GM21529 (cell line): Measurements from ENCODE around the gene FEN1.

Experiments
- ATAC-seq: cut with Tn5 transposase; IDR thresholded peaks from one replicate; pipeline ENCODE4 v1.9.1; 2021; ENCODE audit not compliant: unreplicated experiment

Gene FEN1

GRCh38 chr11:61774411-61774810 is 18.3 kb upstream of the FEN1 start:
- ATAC-seq = no peak

- no peak for ATAC-seq
Measured at GRCh38 chr11:61775106-61775505, 17.6 kb upstream of the FEN1 start.

- no peak for ATAC-seq
Measured at GRCh38 chr11:61775606-61776554, 16.8 kb upstream of the FEN1 start.

DNA sequence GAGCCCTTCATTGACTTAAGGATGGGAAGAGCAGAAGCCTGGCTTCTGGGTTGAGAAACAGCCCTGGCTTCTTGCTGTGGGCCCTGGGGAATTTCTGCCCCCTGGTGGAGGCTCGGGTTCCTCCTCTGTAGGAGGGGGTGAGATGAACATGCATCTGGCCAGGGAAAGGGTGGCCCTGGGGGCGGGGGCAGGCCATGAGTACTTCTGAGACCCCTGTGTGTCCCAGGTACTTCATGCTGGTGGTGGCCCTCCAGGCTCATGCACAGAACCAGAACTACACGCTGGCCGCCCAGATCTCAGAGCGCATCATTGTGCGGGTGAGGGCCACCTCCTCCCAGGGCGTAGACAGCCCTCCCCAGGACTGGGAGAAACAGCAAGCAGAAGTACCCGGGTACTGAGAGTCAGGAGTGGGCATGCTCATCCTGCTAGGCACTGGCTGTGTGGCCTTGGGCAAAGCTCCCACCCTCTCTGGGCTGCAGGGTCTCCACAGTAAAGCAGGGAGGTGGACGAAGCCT is 16.1 kb upstream of the FEN1 start:
- ATAC-seq = peak; percentile 49

GRCh38 chr11:61777234-61778090 is 15.2 kb upstream of the FEN1 start:
- ATAC-seq = no peak

- ATAC-seq = no peak
Measured at GRCh38 chr11:61778357-61778886, 14.3 kb upstream of the FEN1 start.

- ATAC-seq = no peak
Measured at GRCh38 chr11:61778920-61779650, 13.6 kb upstream of the FEN1 start.

DNA sequence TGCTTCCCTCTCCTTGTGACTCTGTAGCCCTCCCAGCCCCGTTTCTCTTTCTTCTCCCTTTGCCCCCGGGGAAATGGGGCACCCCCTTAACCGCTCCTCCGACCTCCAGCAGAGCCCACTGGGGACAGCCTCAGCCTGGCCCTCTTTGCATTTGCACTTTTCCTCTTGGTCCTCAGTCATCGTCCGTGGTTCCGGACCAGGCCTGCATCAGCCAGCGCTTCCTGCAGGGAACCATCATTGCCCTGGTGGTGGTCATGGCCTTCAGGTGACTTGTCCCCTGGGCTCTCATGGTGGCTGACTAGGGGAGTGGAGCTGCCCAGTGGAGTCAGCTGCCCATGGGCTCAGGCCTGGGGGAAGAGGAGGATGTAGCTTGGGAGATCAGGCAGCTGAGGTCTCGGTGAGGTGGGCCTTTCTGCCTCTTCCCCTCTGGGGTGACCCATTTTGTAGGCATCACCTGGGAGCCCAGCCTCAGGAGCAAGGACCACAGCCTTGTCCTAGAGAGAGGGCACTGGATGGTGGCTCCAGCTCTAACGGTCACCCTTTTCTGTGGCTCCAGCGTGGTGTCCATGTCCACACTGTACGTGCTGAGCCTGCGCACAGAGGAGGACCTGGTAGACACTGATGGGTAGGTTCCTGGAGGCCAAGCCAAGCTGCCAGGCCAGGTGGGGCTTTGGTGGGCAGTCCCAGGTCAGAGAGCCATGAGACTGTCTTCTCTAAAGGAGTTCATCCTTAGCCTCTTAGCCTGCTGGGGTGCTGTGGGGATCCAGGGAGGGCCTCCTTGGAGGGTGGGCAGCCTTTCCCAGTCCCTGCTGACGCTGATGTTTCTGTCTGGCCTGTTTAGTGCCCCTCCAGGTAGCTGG is 12.8 kb upstream of the FEN1 start:
- no peak for ATAC-seq

GRCh38 chr11:61780581-61781162 is 12.0 kb upstream of the FEN1 start:
- ATAC-seq = no peak

- ATAC-seq = no peak
Measured at GRCh38 chr11:61781585-61781984, 11.1 kb upstream of the FEN1 start.

GRCh38 chr11:61782299-61782698 is 10.4 kb upstream of the FEN1 start:
- ATAC-seq = no peak

GRCh38 chr11:61782841-61783240 is 9.9 kb upstream of the FEN1 start:
- ATAC-seq = no peak

GRCh38 chr11:61783717-61784505 is 8.8 kb upstream of the FEN1 start:
- ATAC-seq = no peak

GRCh38 chr11:61784506-61784805 is 8.3 kb upstream of the FEN1 start:
- no peak for ATAC-seq

DNA sequence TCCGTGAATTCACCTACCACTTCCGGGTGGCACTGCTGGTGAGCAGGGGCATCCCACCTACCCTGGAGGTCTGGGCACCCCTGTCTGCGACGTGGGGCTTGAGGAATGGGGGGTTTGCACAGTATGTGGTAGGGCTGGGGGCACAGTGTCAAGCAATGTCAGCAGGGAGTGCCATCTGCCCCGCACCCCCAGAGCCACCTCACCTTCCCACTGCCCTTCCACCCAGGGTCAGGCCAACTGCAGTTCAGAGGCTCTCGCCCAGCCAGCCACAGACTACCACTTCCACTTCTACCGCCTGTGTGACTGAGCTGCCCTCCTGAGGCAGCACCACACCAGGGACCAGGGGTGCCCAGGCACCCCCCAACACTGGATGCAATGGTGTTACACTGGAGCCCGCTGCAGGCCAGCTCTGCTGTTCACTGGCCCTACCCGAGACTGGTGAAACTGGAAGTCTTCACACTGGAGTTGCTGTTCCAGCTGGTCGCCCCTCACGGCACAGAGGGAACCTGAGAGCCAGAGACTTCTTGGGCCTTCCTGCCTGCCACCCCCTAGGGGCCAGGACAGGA is 6.8 kb upstream of the FEN1 start:
- ATAC-seq = no peak

DNA sequence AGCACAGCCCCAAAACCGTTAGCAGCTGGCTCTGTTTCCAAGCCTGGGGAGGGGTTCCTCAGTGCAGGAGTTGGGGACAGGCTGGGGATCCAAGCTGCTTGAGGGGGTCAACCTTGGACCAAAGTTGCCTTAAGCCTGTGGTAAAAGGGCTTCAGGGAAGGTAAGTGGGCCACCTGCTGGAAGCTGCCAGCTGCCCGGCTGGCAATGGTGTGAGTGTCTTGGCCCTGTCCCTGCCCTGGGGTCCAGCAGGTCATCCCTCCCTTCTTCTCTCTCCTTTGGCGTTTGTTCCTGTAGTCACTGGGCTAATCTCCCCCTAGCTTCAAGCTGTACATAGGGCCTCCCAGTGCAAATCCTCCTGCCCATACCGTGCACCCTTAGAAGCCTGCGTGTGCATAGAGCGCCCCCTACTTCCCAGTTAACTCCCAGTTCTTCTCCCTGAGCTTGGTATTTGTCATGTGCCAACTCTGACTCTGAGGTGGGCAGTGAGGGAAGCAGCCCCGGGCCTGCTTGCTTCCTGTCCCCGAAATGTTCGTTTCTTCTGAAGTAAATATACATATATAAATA is 4.7 kb upstream of the FEN1 start:
- no peak for ATAC-seq

DNA sequence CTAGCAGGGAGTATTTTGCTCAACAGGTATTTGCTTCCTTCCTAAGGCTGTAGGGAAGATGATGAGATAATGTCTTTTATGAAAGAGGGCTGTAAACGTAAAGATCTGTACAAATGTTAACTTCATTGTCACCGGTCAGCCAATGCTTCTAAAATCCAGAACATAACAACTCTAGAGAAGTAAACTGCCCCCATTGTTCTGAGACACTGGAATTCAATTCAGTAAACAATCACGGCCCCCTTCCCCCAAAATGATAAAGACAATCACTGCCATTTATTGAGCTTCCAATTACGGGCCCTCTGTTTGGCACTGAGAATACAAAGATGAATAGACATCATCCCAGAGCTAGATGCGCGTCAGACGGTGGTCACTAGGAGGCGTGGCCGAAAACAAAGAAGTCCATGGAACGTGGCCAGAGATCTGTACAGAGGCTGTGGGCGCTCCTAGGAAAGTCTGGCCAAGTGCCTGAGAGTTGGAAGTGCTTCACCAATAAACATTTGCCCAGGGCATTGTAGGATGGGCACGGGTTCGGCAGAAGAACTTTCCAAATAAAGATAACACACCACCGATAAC is 888 bp upstream of the FEN1 start:
- ATAC-seq = no peak
